Measurements from ENCODE around the gene PGA4.
"Not testable (repeated sequence)": the region's sequence is repeated elsewhere in the genome, so short reads cannot be mapped to it uniquely, and the experiment has no call there.

The PGA4 gene

DNA sequence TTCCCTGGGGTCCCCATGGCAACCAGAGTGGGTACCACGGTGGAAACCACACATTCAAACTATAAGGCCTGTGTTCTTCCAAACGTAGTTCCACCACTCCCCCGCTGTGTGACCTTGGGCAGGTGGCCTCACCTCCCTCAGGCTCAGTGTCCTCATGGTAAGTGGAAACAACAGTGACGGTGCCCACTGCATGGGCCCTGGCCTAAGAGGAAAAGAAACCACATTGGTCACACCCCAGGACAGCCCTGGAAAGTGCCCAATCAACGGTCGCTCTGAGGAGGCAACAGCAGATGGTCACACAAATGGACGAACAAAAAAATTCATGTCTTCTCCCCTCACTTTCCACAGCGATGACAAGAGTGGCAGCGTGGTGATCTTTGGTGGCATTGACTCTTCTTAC lies 25.9 kb downstream of the PGA4 start:
- in situ Hi-C loops (cut with MboI; ENCODE audit: low sequenced_read_pairs), result not testable (repeated sequence)

DNA sequence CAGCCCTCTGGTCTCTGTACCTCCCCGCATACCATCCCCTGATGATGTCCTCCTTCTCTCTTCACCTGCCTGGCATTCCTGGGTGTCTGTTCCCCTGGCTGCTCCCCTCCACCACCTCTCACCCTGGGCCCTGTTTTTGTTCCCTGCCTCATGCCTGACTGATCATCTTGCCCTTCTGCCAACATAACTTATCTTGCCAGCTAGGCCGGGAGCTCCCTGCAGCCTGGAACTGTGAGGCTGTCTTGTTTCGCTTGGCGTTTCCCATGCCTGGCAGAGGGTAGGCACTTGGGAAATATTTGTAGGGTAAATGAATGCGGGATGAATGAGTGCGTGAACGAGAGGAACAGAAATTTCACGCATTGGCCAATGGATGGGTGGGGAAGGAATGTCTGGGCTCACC lies 27.1 kb downstream of the PGA4 start:
- in situ Hi-C loops (cut with MboI; ENCODE audit: low sequenced_read_pairs), result not testable (repeated sequence)

DNA sequence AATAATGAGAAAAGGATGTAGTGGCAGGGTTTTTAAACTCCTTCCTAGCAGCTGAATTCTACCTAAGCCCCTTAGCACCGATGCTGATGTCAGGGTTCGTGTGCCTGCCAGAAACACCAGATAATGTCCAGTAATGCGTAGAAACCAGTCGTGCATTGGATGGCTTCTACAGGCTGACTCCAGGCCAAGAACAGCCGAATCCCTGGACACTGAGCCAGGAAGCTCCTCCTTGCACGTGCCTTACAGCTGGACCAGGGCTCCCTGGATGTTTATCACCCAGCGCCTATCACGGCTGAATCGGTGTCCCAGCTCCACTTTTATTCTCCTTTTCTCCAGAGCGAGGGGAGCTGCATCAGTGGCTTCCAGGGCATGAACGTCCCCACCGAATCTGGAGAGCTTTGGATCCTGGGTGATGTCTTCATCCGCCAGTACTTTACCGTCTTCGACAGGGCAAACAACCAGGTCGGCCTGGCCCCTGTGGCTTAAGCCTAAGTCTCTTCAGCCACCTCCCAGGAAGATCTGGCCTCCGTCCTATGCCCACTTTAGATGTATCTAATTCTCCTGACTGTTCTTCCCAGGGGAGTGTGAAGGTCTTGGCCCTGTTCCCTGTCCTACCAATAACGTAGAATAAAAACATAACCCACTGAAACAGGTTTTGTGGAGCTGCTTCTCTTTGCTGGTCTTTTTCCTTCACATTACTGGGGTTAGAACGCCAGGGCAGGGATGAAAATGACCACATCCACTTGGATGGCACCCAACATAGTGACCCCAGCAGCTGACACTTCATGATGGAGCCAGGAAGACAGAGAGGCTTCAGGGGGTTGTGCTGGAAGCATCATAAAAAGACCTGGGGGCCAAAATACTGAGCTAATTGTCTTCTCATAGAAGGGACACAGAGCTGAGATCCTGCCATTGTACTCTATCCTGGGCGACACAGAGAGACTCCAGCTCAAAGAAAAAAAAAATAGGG lies 28.9 kb downstream of the PGA4 start:
- in situ Hi-C loops (cut with MboI; ENCODE audit: low sequenced_read_pairs), result not testable (repeated sequence)

DNA sequence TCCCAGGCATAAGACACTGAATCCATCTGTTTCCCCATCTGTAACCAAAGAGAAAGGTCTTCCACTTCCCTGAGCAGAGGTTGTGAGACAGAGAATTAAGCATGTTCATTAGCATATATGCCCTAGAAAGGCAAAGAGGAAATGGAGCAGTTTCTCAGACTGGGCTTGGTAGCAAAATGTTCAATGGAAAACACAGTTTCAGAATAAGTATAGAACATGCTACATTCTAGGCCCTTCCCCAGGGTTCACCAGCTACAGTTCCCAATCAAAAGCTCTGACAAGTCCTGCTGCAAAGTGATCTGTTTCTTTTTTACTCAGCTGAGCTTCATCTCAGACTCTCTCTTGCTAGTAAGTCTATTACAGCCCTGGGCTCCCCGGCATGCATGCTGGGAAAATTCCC lies 30.2 kb downstream of the PGA4 start:
- in situ Hi-C loops (cut with MboI; ENCODE audit: low sequenced_read_pairs), result not testable (repeated sequence)

DNA sequence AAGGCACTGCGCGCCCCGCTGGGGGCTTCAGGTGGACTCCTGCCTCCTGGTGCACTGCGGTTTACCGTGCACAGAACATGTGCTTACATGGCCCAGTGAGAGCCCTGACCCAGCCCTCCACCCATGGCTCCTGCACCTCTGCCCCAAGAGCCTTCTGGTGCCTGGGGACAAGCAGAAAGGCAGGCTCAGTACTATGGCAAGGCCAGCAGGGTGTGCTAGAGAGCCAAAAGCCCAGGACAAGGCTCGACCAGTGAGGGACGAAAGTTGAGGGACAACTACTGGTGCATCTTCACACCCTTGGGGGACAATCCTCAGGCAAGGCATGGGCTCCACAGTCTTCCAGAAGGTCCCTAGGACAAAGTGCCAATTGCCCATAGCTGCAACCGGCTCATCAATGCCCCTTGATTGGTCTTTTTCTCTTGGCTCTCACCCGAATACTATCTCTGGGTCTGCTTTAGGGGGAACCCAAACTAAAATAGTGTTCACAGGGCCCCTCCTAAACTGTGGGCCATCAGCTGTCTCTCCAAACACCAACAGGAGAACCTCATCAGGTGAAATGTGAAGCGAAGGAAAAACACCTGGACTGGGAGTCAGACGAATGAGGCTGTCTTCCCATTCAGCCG lies 32.4 kb downstream of the PGA4 start:
- in situ Hi-C loops (cut with MboI; ENCODE audit: low sequenced_read_pairs), result no loop called here

DNA sequence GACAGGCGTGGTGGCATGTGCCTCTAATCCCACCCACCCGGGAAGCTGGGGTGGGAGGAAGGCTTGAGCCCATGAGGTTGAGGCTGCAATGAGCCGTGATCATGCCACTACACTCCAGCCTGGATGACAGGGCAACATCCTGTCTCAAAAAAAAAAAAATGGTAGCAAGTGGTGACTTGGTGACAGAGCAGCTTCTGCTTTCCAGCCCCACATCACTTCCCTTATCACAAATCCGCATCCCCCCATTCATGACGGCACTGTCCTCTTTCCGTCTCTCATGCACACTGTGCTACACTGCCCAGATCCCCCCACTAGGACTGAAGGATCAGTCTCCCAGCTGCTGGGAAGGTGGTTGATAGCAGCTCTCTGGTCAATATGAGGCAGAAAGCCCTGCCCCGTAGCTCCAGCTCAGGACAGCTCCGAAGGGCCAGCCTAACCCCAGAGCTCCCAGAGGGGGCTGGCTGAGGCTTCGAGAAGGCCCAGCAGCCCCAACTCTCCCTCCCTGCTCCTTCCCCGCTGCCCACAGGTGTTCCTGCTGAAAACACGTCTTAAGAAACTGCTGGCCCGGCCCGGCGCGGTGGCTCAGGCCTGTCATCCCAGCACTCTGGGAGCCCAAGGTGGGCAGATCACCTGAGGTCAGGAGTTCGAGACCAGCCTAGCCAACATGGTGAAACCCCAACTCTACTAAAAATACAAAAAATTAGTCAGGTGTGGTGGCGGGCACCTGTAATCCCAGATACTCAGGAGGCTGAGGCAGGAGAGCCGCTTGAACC lies 34.7 kb downstream of the PGA4 start:
- in situ Hi-C loops (cut with MboI; ENCODE audit: low sequenced_read_pairs), result no loop called here

DNA sequence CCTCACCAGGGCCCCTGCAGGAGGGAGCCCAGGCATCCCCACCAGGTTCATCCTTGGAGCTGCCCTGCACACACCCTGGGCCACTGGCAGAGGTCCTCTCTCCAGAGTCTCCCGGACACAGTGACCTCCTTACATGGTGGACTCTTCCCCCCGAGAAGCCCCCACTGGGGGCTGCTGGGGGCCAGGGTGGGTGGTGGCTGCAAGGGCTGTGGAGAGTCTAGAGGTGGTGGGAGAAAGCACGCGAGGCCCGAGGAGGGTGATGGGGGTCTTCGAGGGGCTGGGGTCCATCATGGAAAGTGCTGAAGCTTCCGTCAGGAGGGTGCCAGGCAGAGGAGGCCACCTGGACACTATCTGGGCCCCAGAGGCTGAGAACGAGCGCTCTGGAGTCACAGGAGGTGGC lies 36.4 kb downstream of the PGA4 start:
- in situ Hi-C loops (cut with MboI; ENCODE audit: low sequenced_read_pairs), result no loop called here

DNA sequence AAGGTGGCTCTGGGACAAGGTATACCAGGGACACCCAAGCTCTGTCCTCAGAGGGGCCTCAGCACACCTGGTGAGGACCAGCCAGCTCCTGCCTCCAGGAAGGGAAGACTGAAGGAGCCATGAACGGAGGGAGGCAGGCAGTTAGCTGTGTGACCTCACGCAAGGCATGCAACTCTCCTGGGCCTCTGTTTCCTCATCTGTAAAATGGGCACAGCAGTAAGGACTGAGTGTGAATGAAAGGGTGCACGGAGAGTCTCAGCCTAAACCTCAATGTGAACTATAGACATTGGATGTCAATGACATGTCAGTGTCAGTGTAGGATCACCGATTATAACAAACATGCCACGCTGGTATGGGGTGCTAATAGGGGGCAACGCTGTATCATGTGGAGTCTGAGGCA lies 37.2 kb downstream of the PGA4 start:
- in situ Hi-C loops (cut with MboI; ENCODE audit: low sequenced_read_pairs), result no loop called here

DNA sequence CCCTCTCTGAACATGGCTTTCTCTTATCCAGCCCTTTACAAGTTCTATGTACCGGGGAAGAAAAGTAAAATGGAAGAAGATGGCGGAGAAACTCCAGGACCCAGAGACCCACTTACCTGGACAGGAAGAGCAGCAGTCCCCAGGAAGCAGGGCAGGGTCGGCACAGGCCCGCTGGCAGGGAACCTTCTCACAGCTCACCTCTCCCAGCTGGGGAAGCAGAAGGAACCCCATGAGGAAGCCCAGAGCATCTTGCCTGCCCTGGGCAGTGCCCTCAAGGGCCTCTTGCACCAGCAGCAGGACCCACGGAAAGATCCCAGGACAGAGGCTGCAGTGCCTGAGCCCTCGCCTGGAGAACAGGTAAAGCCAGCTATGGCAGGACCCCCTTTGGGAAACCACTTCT lies 42.2 kb downstream of the PGA4 start:
- in situ Hi-C loops (cut with MboI; ENCODE audit: low sequenced_read_pairs), result no loop called here

DNA sequence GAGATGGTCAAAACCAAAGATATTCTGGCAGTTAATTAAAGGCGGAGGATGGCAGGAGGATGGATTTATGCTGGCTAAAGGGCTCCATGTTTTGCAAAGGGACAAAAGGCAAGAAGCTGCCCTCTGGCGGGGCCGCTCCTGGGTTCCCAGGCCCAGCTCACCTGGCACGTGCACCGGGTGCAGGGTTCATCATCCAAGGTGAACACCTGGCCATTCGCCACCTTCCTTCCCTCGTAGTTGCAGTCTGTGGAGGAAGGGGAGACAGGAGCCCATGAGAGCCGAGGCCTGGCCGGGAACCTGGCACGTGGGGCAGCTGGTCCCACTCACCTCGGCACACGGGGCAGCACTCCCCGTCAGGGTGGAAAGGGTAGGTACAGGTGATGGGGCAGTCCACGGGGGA lies 42.6 kb downstream of the PGA4 start:
- in situ Hi-C loops (cut with MboI; ENCODE audit: low sequenced_read_pairs), result no loop called here

DNA sequence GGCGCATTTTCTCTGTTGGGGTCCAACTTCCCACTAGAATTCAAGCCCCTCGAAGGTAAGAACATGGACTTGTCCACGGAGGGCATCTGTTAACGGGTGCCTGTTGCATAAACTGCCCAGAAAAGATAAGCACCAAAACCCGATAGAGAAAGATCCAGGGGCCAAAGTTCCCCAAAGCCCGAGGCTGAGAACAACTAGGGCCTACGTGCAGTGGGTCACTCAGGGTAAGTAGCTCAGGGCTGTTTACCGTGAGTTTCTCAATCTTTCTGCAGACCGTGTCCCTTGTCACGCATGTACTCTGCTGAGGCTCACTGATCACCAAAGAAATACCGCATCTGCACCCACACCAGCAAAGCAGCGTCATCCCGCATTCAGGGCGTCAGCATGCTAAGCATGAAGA lies 43.2 kb downstream of the PGA4 start:
- in situ Hi-C loops (cut with MboI; ENCODE audit: low sequenced_read_pairs), result no loop called here

DNA sequence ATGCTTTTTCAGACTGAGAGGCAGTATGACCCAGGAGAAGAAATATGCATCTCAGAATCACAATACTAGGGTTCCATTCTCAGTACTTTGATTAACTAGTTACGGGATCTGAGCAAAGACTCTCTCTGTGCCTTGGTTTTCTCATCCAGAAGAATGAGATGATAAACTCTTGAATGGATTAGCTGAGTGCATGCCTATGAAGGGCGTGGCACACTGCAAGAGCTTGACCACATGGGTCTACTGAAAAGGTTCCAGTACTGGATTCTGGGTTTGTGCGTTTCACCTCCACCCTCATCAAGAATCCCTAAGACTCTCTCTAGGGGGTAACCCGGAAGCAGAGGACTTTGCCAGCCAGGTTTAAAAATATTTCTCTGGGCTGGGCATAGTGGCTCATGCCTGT lies 44.5 kb downstream of the PGA4 start:
- in situ Hi-C loops (cut with MboI; ENCODE audit: low sequenced_read_pairs), result no loop called here

DNA sequence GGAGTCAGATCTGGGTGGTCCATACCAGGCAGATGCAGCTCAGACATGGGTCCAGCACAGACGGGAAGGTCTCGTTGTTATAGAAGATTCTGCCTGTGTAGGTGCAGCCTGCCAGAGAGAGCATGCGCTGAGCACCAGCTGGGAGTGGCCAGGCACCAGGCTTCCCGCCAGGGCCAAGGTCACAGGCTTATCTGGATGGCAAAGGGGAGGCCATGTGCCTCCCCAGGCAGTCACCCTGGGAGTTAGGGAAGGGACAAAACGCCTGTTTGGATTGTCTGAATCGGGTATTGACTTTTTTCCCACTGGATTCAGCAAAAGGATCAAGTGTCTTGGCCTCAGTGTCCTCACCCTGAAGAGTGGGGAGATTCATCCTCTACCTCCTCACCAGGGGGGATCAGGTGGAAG lies 45.3 kb downstream of the PGA4 start:
- in situ Hi-C loops (cut with MboI; ENCODE audit: low sequenced_read_pairs), result no loop called here

DNA sequence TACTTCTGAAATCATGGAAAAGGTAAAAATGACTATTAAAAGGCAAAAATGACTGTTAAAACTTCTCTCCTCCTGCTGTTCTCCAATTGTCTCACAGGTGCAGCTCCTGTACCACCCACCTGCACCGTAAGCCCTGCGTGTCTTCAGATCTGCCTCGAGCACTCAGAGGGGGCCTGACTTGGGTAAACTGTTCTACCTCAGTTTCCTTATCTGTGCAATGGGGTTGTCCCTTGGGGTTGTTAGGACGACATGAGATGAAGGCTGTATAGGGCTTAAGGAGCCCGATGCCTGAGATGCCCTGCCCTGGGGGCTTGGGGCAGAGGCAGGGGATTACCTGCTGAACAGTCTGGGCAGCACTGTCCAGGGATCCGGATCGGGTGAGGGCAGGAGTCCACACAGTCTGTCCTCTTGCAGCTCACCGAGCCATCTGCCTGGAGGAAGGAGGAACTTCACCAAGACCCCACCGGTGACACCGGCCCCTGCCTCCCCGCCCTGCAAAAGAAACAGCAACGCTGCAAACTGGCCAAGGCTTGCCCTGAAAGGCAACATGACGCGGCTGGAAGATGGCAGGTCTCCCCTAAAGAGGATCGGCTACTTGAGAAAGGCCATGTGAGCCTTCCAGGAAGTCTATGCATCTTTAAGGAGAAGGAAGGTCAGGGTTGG lies 46.6 kb downstream of the PGA4 start:
- in situ Hi-C loops (cut with MboI; ENCODE audit: low sequenced_read_pairs), result no loop called here

DNA sequence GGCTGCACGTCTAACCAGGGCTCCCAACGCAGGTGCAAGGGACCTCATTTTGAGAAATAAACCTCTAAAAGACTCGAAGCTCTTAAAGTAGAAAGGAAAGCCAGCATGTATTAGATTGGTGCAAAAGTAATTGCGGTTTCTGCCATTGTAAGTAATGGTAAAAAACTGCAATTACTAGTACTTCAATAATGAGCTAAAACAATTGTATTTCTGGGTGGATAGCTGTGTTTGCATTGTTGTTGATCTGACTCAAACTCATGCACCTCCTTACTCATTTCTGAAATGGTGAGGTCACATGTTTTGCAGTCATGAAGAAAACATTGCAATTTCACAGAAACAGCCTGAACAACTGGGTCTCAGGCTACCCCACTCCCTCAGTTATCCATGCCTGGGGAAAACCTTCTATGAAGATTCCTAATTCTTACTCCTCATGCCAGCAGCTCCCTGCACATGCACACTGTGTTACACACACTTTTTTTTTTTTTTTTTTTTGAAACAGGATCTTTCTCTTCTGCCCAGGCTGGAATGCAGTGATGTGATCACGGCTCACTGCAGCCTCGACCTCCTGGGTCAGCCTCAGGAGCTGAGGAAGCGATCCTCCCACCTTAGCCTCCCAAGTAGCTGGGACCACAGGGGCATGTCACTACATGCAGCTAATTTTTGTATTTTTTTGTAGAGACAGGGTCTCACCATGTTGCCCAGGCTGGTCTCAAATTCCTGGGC lies 48.4 kb downstream of the PGA4 start:
- in situ Hi-C loops (cut with MboI; ENCODE audit: low sequenced_read_pairs), result no loop called here

DNA sequence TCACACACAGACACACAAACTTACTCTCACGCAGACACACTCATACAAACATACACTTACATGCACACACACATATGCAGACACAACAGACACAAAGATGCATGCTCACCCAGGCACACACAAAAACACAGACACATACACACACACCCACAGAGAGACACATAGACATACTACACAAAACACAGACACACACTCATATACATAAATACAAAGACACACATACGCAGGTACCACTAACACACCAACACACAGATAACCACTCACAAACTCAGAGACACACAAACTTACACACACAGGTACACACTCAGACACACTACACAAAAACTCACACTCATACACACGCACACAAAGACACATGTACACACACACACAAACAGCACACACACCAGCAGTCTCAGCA lies 50.6 kb downstream of the PGA4 start:
- in situ Hi-C loops (cut with MboI; ENCODE audit: low sequenced_read_pairs), result no loop called here

DNA sequence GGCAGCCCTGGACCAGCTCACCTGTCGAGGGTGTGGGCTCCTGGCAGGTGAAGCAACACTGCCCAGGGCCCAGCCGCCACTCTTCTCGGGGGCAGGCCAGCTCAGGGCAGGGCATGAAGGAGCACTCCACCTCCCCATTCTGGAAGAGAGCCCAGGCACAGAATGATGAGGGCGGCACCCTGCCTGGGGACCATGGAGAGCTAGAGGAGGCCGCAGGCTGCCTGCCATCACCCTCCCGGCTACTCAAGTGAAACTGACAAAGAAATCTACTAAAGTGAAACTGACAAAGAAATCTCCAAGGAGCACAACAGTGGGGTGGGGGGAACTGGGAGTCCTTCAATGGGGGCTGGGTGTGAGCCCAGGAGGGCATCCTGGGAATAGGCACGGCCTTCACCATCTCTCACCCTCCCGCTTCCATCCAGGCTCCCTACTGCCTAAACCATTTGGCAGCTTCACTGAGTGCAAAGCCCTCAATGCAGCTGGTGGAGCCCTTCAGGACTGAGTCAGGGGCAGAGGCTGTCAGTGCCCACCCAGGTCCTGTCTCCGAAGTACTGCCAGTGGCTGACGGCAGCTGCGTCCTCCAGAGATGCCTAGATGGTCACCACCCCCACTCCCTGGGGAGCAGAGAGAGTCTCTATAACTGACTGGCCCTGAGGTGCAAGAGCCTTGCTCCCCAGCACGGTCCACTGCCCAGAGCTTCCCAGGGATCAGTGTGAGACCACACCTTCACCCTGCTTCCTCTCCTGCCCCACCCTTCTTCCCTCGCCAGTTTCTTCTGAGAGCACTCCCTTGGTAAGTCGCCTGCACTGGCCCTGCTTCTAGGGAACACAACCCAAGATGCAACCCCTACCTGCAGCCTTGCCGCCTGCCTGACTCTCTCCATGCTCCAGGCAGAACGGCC lies 51.3 kb downstream of the PGA4 start:
- in situ Hi-C loops (cut with MboI; ENCODE audit: low sequenced_read_pairs), result no loop called here

DNA sequence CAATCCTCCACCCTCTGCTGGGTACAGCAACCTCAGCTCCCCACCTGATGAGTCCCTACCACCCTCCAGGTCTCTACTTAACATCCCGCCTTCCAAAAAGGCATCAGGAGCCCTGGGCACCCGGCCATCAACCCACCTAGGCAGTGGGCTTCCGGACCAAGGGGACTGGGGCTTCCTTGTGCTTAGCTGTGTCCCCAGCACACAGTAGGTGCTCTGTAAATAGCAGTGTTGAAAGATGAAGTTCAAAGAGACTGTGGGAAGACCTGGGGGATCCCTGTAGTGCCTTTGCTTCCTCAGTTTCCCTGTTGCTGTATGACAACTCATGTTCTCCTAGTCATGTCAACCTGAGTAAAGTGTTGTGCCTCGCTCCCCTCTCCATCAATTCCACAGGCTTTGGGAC lies 51.9 kb downstream of the PGA4 start:
- in situ Hi-C loops (cut with MboI; ENCODE audit: low sequenced_read_pairs), result no loop called here

DNA sequence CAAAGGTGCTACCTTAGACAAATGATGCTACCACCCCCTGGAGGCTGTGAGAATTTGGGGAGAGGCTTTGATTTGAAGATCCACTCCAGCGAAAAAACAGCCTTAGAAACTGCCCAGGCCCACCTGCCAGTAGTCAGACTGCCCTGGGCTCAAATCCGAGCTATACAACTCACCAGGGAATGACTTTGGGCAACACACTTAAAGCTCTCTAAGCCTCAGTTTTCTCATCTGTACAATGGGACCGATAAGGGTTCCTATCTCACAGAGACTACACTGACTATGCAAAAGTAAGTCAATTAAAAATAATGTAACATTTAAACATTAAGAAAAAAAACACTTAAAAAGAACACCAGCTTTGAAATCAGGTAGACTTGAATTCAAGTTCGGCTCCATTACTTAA lies 53.0 kb downstream of the PGA4 start:
- in situ Hi-C loops (cut with MboI; ENCODE audit: low sequenced_read_pairs), result no loop called here

All from HL-60/S4 treated with retinoic acid at 250 ng/mL for 4 days and 3 days (cell line).